H9 (cell line): ENCODE results near the gene CNTFR. TPM values are rescaled to one million over a fixed set of nuclear protein-coding genes. Genes with fewer than 3 reads are reported as not detected.

Experiments used
- DNase-seq: peaks from one replicate; pipeline ENCODE4 v3.0.0-alpha.2; 2017
- H2AFZ ChIP-seq: one replicate; pipeline ENCODE4 v1.6.1; 2013; ENCODE audit warnings: mild to moderate bottlenecking, low read length, control low read depth, moderate library complexity
- H2AK5ac ChIP-seq: 2 replicates; pipeline ENCODE4 v1.6.1; 2013; ENCODE audit warnings: low read length, control low read depth, mixed read lengths; ENCODE audit not compliant: insufficient read length
- H2BK120ac ChIP-seq: one replicate; pipeline ENCODE4 v1.6.1; 2013; ENCODE audit warnings: low read depth, mild to moderate bottlenecking, low read length, control low read depth, inconsistent platforms; ENCODE audit not compliant: poor library complexity, severe bottlenecking
- H2BK12ac ChIP-seq: 2 replicates; pipeline ENCODE4 v1.6.1; 2013; ENCODE audit warnings: low read length, control low read depth, mixed read lengths, low read depth; ENCODE audit not compliant: insufficient read length
- H2BK15ac ChIP-seq: 2 replicates; pipeline ENCODE4 v1.6.1; 2013; ENCODE audit warnings: low read depth, low read length, control low read depth
- H2BK20ac ChIP-seq: one replicate; pipeline ENCODE4 v1.6.1; 2013; ENCODE audit warnings: low read depth, mild to moderate bottlenecking, low read length, control low read depth, inconsistent platforms; ENCODE audit not compliant: poor library complexity, severe bottlenecking
- H2BK5ac ChIP-seq: 2 replicates; pipeline ENCODE4 v1.6.1; 2013; ENCODE audit warnings: low read length, control low read depth, mixed read lengths; ENCODE audit not compliant: insufficient read length
- H3K14ac ChIP-seq: 2 replicates; pipeline ENCODE4 v1.6.1; 2013; ENCODE audit warnings: low read length, control low read depth; ENCODE audit not compliant: insufficient read depth
- H3K18ac ChIP-seq: 2 replicates; pipeline ENCODE4 v1.6.1; 2013; ENCODE audit warnings: low read depth, mild to moderate bottlenecking, mixed read lengths, low read length, control low read depth; ENCODE audit not compliant: insufficient read length
- H3K23ac ChIP-seq: 2 replicates; pipeline ENCODE4 v1.6.1; 2013; ENCODE audit warnings: low read length, control low read depth, mixed read lengths, low read depth; ENCODE audit not compliant: insufficient read length
- H3K23me2 ChIP-seq: 2 replicates; pipeline ENCODE4 v1.6.1; 2013; ENCODE audit warnings: low read depth, mild to moderate bottlenecking, mixed read lengths, low read length, control low read depth; ENCODE audit not compliant: insufficient read length, poor library complexity, severe bottlenecking
- H3K27ac ChIP-seq: 2 replicates; pipeline ENCODE4 v1.5.1; 2013; ENCODE audit warnings: low read length, control low read depth, mixed read lengths, low read depth; ENCODE audit not compliant: insufficient read length
- H3K27me3 ChIP-seq: 2 replicates; pipeline ENCODE4 v1.6.1; 2013; ENCODE audit warnings: low read length, control low read depth, inconsistent platforms; ENCODE audit not compliant: insufficient read depth
- H3K4ac ChIP-seq: 2 replicates; pipeline ENCODE4 v1.6.1; 2013; ENCODE audit warnings: low read depth, mild to moderate bottlenecking, control low read depth, inconsistent platforms, low read length, moderate library complexity
- H3K4me1 ChIP-seq: 2 replicates; pipeline ENCODE4 v1.6.1; 2013; ENCODE audit warnings: low read length, control low read depth, inconsistent platforms; ENCODE audit not compliant: insufficient read depth
- H3K4me2 ChIP-seq: 2 replicates; pipeline ENCODE4 v1.6.1; 2013; ENCODE audit warnings: low read length, control low read depth, mixed read lengths; ENCODE audit not compliant: insufficient read length, insufficient read depth
- H3K56ac ChIP-seq: 2 replicates; pipeline ENCODE4 v1.6.1; 2013; ENCODE audit warnings: low read depth, mild to moderate bottlenecking, mixed read lengths, low read length, control low read depth; ENCODE audit not compliant: insufficient read length
- H3K79me1 ChIP-seq: 2 replicates; pipeline ENCODE4 v1.6.1; 2013; ENCODE audit warnings: low read depth, mild to moderate bottlenecking, moderate library complexity, low read length, control low read depth, inconsistent platforms; ENCODE audit not compliant: insufficient read depth, poor library complexity, severe bottlenecking
- H3K79me2 ChIP-seq: 2 replicates; pipeline ENCODE4 v1.6.1; 2013; ENCODE audit warnings: low read length, control low read depth, inconsistent platforms; ENCODE audit not compliant: insufficient read depth
- H3K9ac ChIP-seq: 2 replicates; pipeline ENCODE4 v1.6.1; 2013; ENCODE audit warnings: low read length, control low read depth, mixed read lengths; ENCODE audit not compliant: insufficient read length; ENCODE audit errors: extremely low read depth
- H3K9me3 ChIP-seq: one replicate; pipeline ENCODE4 v1.6.1; 2013; ENCODE audit warnings: low read depth, low read length, inconsistent platforms; ENCODE audit not compliant: control insufficient read depth
- H3T11ph ChIP-seq: one replicate; pipeline ENCODE4 v1.6.1; 2013; ENCODE audit warnings: mild to moderate bottlenecking, low read length, control low read depth, inconsistent platforms
- H4K20me1 ChIP-seq: one replicate; pipeline ENCODE4 v1.6.1; 2013; ENCODE audit not compliant: control insufficient read depth, insufficient read length, insufficient read depth
- H4K5ac ChIP-seq: 2 replicates; pipeline ENCODE4 v1.6.1; 2013; ENCODE audit warnings: low read depth, mild to moderate bottlenecking, mixed read lengths, low read length, control low read depth; ENCODE audit not compliant: insufficient read length
- H4K8ac ChIP-seq: replicated peaks from 2 replicates; pipeline ENCODE4 v1.6.1; 2013; ENCODE audit warnings: low read length, control low read depth, mixed read lengths, low read depth; ENCODE audit not compliant: insufficient read length
- H4K91ac ChIP-seq: 2 replicates; pipeline ENCODE4 v1.6.1; 2013; ENCODE audit warnings: low read depth, mild to moderate bottlenecking, moderate library complexity, mixed read lengths, low read length, control low read depth; ENCODE audit not compliant: insufficient read length
- H3K27ac Mint-ChIP-seq, 3 experiments: 2 replicates in 2 of 3; 3 replicates in 1 of 3; pipeline ENCODE4 v1.8.0; 2020 to 2021; ENCODE audit warnings: mixed read lengths in 3 of 3, mild to moderate bottlenecking in 1 of 3, moderate library complexity in 1 of 3
- H3K27me3 Mint-ChIP-seq: 2 replicates; pipeline ENCODE4 v1.8.0; 2021; ENCODE audit warnings: low read depth, mild to moderate bottlenecking, moderate library complexity, mixed read lengths
- H3K36me3 Mint-ChIP-seq, 3 experiments: 2 replicates in 2 of 3; 3 replicates in 1 of 3; pipeline ENCODE4 v1.8.0; 2020 to 2021; ENCODE audit warnings: low read depth in 3 of 3, mixed read lengths in 3 of 3; ENCODE audit not compliant: insufficient read depth in 1 of 3
- H3K4me1 Mint-ChIP-seq, 2 experiments: 2 replicates each; pipeline ENCODE4 v1.8.0; 2020; ENCODE audit warnings: mixed read lengths in 2 of 2
- H3K4me3 Mint-ChIP-seq, 2 experiments: 2 replicates in 1 of 2; 3 replicates in 1 of 2; pipeline ENCODE4 v1.8.0; 2020 to 2021; ENCODE audit warnings: mild to moderate bottlenecking in 2 of 2, mixed read lengths in 2 of 2, moderate library complexity in 1 of 2
- H3K9me3 Mint-ChIP-seq, 2 experiments: 2 replicates in 1 of 2; 3 replicates in 1 of 2; pipeline ENCODE4 v1.8.0; 2020; ENCODE audit warnings: mild to moderate bottlenecking in 2 of 2, mixed read lengths in 2 of 2, moderate library complexity in 1 of 2
- CTCF ChIP-seq: fragments of 200-600 bp; sonication (generic); conservative IDR thresholded peaks from 3 replicates; pipeline ENCODE4 v1.8.0; 2021; ENCODE audit warnings: antibody characterized with exemption, mild to moderate bottlenecking
- WGBS: extraction: QIAGEN DNeasy Blood & Tissue Kit; methylation state at CpG from one replicate; pipeline ENCODE4 v1.1.7; 2013; ENCODE audit warnings: missing lambda C conversion rate, low lambda C conversion rate, mixed read lengths; ENCODE audit not compliant: insufficient read length; ENCODE audit errors: extremely low coverage; 5-methylcytosine and 5-hydroxymethylcytosine counted together
- total RNA-seq: library from RNA; stranded (reverse); gene quantifications from 2 replicates; pipeline ENCODE4 v1.2.1, GENCODE V29; 2021

CNTFR gene
- total RNA-seq, 1 experiment from 2014 or later = 0.55 TPM

GRCh38 chr9:34565856-34566255, 23.7 kb downstream of the CNTFR start:
- H3K79me1 ChIP-seq = no peaks in the 10 kb centered on the region
- H3K27ac Mint-ChIP-seq = no peak overlapping the region
- no peak overlapping the region for H3K4me2 ChIP-seq
- no peak overlapping the region for H2BK20ac ChIP-seq
- H3T11ph ChIP-seq = no peak overlapping the region
- H3K9me3 ChIP-seq = no peaks in the 10 kb centered on the region
- H3K79me2 ChIP-seq = no peaks in the 10 kb centered on the region
- no peak overlapping the region for H2AFZ ChIP-seq
- 0 out of 5 replicates have a peak, but pooled peaks cover 0 to 2% of the 10 kb centered on the region in 2 experiments for H3K9me3 Mint-ChIP-seq
- no peak overlapping the region for H2BK5ac ChIP-seq
- no peak overlapping the region for H4K91ac ChIP-seq
- H3K36me3 Mint-ChIP-seq = no peaks in the 10 kb centered on the region
- no peak for TF ChIP-seq CTCF
- no peak overlapping the region for H3K4me3 Mint-ChIP-seq
- no peak overlapping the region for H3K23ac ChIP-seq
- H2AK5ac ChIP-seq = no peak overlapping the region
- no peak overlapping the region for H3K18ac ChIP-seq
- H3K4me1 Mint-ChIP-seq = peaks cover 13 to 31% of the 10 kb centered on the region in 2 experiments
- no peak overlapping the region for H3K14ac ChIP-seq
- peaks cover 45% of the 10 kb centered on the region for H3K27me3 Mint-ChIP-seq
- no peak overlapping the region for H2BK15ac ChIP-seq
- no peak overlapping the region for H3K9ac ChIP-seq
- no CpG with 5 or more reads among the region's 8 CpGs for WGBS
- no peak overlapping the region for H3K56ac ChIP-seq
- no peak overlapping the region for H2BK12ac ChIP-seq
- DNase-seq = no peak
- no peak overlapping the region for H3K4ac ChIP-seq
- no peak overlapping the region for H4K8ac ChIP-seq
- H3K27ac ChIP-seq = no peak overlapping the region
- no peaks in the 10 kb centered on the region for H3K27me3 ChIP-seq
- no peak overlapping the region for H4K5ac ChIP-seq
- no peaks in the 10 kb centered on the region; the same call in 1 of the 2 replicates for H3K4me1 ChIP-seq
- H4K20me1 ChIP-seq = peaks cover 4% of the 10 kb centered on the region
- no peaks in the 10 kb centered on the region for H3K23me2 ChIP-seq
- H2BK120ac ChIP-seq = no peak overlapping the region
